HL-60 (cell line): ENCODE data around the gene RAMP3.

ENCODE experiments used
- POLR2AphosphoS5 ChIP-seq: IDR thresholded peaks from 2 replicates; pipeline ENCODE4 v1.6.1; 2012; ENCODE audit warnings: low read depth
- REST ChIP-seq: IDR thresholded peaks from 2 replicates; pipeline ENCODE4 v1.6.1; 2012; ENCODE audit warnings: low read depth; ENCODE audit not compliant: insufficient replicate concordance
- TF ChIP-seq, protein P1 (sequence below): IDR thresholded peaks from one replicate; pipeline ENCODE4 v1.5.1; 2011; ENCODE audit warnings: low read length, control low read depth, inconsistent platforms; ENCODE audit not compliant: insufficient read depth

- TF ChIP-seq, protein P1, sequence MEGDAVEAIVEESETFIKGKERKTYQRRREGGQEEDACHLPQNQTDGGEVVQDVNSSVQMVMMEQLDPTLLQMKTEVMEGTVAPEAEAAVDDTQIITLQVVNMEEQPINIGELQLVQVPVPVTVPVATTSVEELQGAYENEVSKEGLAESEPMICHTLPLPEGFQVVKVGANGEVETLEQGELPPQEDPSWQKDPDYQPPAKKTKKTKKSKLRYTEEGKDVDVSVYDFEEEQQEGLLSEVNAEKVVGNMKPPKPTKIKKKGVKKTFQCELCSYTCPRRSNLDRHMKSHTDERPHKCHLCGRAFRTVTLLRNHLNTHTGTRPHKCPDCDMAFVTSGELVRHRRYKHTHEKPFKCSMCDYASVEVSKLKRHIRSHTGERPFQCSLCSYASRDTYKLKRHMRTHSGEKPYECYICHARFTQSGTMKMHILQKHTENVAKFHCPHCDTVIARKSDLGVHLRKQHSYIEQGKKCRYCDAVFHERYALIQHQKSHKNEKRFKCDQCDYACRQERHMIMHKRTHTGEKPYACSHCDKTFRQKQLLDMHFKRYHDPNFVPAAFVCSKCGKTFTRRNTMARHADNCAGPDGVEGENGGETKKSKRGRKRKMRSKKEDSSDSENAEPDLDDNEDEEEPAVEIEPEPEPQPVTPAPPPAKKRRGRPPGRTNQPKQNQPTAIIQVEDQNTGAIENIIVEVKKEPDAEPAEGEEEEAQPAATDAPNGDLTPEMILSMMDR, result no peak
- TF ChIP-seq POLR2AphosphoS5 (no peak), REST (no peak)
Measured at GRCh38 chr7:45203036-45203435, 45.4 kb downstream of the RAMP3 start.
